ENCODE results near the gene MAN1A2. TPM values are rescaled to one million over a fixed set of nuclear protein-coding genes. Genes with fewer than 3 reads are reported as not detected.

Gene MAN1A2
- total RNA-seq, 1 donor: 51.0 TPM

DNA sequence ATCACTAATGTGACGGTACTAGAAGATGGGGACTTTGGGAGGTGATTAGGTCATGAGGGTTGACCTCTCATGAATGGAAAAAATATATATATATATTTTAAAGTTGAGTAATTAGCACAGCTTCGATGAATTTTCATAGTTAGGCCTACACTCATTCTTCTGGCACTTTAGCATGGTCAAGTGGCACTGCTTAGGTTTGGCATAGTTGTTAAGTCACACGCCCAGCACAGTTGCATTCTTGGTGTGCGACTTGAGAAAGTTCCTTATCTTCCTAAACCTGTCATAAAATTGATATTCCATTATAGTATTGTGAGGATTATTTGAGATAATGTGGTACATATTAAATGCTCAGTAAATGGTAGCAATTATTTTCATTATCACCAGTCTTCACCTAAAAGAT, 47.7 kb downstream of the MAN1A2 start:
- no peaks in the 10 kb centered on the region for H3K4me1 ChIP-seq (ENCODE audit: insufficient read depth, low read length)
- H3K79me2 ChIP-seq (ENCODE audit: insufficient read depth, low read length): no peaks in the 10 kb centered on the region
- no peak overlapping the region for H3K4me3 ChIP-seq (ENCODE audit: insufficient read depth, low read length)
- TF ChIP-seq CTCF (IDR thresholded peaks at IDR 0.05; ENCODE audit: extremely low read depth, low read depth, low read length): no peak
- H4K20me1 ChIP-seq (ENCODE audit: insufficient read depth, low read length): no peaks in the 10 kb centered on the region
- no peaks in the 10 kb centered on the region for H3K27me3 ChIP-seq (ENCODE audit: insufficient read depth, low read length)
- no peak overlapping the region for H3K4me2 ChIP-seq (ENCODE audit: insufficient read depth, low read length)
- no peaks in the 10 kb centered on the region for H3K9me3 ChIP-seq (ENCODE audit: low read depth, low read length)
- H3K36me3 ChIP-seq (ENCODE audit: insufficient read depth, low read length): no peaks in the 10 kb centered on the region
- no peak overlapping the region for H3K27ac ChIP-seq (ENCODE audit: low read depth, low read length)
- no peak for DNase-seq (ENCODE audit: insufficient read length, low spot score, missing footprints)
- no peak overlapping the region for H2AFZ ChIP-seq (ENCODE audit: low read length)

DNA sequence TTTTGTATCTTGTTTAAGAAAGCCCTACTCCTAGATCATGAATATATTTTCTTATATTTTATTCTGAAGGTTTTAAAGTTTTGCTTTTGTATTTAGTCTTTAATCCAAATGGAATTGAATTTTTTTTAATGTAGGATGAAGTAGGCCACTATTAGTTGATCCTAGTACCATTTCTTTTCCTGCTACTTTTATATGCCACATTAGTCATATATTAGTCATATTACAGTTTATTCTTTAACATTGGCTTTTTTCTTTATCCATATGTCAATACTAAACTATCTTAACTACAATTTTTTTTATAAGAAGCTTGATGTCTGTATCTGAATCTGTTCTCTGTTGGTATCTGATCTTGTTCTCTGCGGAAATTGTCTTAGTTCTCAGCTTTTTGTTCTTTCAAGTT, 48.8 kb downstream of the MAN1A2 start:
- Histone ChIP-seq H3K4me1 (ENCODE audit: insufficient read depth, low read length) (no peaks in the 10 kb centered on the region), H3K36me3 (ENCODE audit: insufficient read depth, low read length) (no peaks in the 10 kb centered on the region), H3K9me3 (ENCODE audit: low read depth, low read length) (no peaks in the 10 kb centered on the region), H4K20me1 (ENCODE audit: insufficient read depth, low read length) (no peaks in the 10 kb centered on the region), H3K4me3 (ENCODE audit: insufficient read depth, low read length) (no peak overlapping the region), H2AFZ (ENCODE audit: low read length) (no peak overlapping the region), H3K4me2 (ENCODE audit: insufficient read depth, low read length) (no peak overlapping the region), H3K79me2 (ENCODE audit: insufficient read depth, low read length) (no peaks in the 10 kb centered on the region), H3K27me3 (ENCODE audit: insufficient read depth, low read length) (no peaks in the 10 kb centered on the region), H3K27ac (ENCODE audit: low read depth, low read length) (no peak overlapping the region)
- DNase-seq (ENCODE audit: insufficient read length, low spot score, missing footprints): no peak
- no peak for TF ChIP-seq CTCF (IDR thresholded peaks at IDR 0.05; ENCODE audit: extremely low read depth, low read depth, low read length)

- Histone ChIP-seq H3K36me3 (ENCODE audit: insufficient read depth, low read length) (no peaks in the 10 kb centered on the region), H2AFZ (ENCODE audit: low read length) (no peak overlapping the region), H3K27ac (ENCODE audit: low read depth, low read length) (no peak overlapping the region), H3K4me2 (ENCODE audit: insufficient read depth, low read length) (no peak overlapping the region), H3K9me3 (ENCODE audit: low read depth, low read length) (no peaks in the 10 kb centered on the region), H3K4me1 (ENCODE audit: insufficient read depth, low read length) (no peaks in the 10 kb centered on the region), H4K20me1 (ENCODE audit: insufficient read depth, low read length) (no peaks in the 10 kb centered on the region), H3K79me2 (ENCODE audit: insufficient read depth, low read length) (no peaks in the 10 kb centered on the region), H3K27me3 (ENCODE audit: insufficient read depth, low read length) (no peaks in the 10 kb centered on the region), H3K4me3 (ENCODE audit: insufficient read depth, low read length) (no peak overlapping the region)
- no peak for TF ChIP-seq CTCF (IDR thresholded peaks at IDR 0.05; ENCODE audit: extremely low read depth, low read depth, low read length)
- no peak for DNase-seq (ENCODE audit: insufficient read length, low spot score, missing footprints)
These were observed 49.4 kb downstream of the MAN1A2 start for GRCh38 chr1:117416546-117417125.

- H3K4me2 ChIP-seq (ENCODE audit: insufficient read depth, low read length): no peak overlapping the region
- H4K20me1 ChIP-seq (ENCODE audit: insufficient read depth, low read length): no peaks in the 10 kb centered on the region
- H3K4me3 ChIP-seq (ENCODE audit: insufficient read depth, low read length): no peak overlapping the region
- DNase-seq (ENCODE audit: insufficient read length, low spot score, missing footprints): no peak
- H3K9me3 ChIP-seq (ENCODE audit: low read depth, low read length): no peaks in the 10 kb centered on the region
- TF ChIP-seq CTCF (IDR thresholded peaks at IDR 0.05; ENCODE audit: extremely low read depth, low read depth, low read length): no peak
- H3K27me3 ChIP-seq (ENCODE audit: insufficient read depth, low read length): no peaks in the 10 kb centered on the region
- no peak overlapping the region for H3K27ac ChIP-seq (ENCODE audit: low read depth, low read length)
- H2AFZ ChIP-seq (ENCODE audit: low read length): no peak overlapping the region
- H3K36me3 ChIP-seq (ENCODE audit: insufficient read depth, low read length): peaks cover 3% of the 10 kb centered on the region
- no peaks in the 10 kb centered on the region for H3K79me2 ChIP-seq (ENCODE audit: insufficient read depth, low read length)
- H3K4me1 ChIP-seq (ENCODE audit: insufficient read depth, low read length): no peaks in the 10 kb centered on the region
These were observed 57.9 kb downstream of the MAN1A2 start for GRCh38 chr1:117425050-117425734.
